GM19395 (cell line): ENCODE results near the gene CXCL14.

Source experiments
- ATAC-seq: cut with Tn5 transposase; IDR thresholded peaks from one replicate; pipeline ENCODE4 v1.9.1; 2021; ENCODE audit warnings: mild to moderate bottlenecking, moderate library complexity; ENCODE audit not compliant: unreplicated experiment

The CXCL14 gene

GRCh38 chr5:135578685-135579341 is at the start of gene CXCL14:
Gene CXCL14, minus strand, starts transcription at chr5:135578991. Its CDS starts 213 bp downstream, at chr5:135578778.
- no peak for ATAC-seq

- no peak for ATAC-seq
Measured at GRCh38 chr5:135626636-135627035, 47.8 kb upstream of the CXCL14 start.

GRCh38 chr5:135625961-135626360 is 47.2 kb upstream of the CXCL14 start:
- ATAC-seq, result no peak

GRCh38 chr5:135625486-135625885 is 46.7 kb upstream of the CXCL14 start:
- no peak for ATAC-seq

GRCh38 chr5:135625061-135625460 is 46.3 kb upstream of the CXCL14 start:
- no peak for ATAC-seq

- ATAC-seq, result no peak
Measured at GRCh38 chr5:135623186-135623715, 44.5 kb upstream of the CXCL14 start.

- ATAC-seq, result no peak
Measured at GRCh38 chr5:135615581-135616260, 36.9 kb upstream of the CXCL14 start.

GRCh38 chr5:135615171-135615570 is 36.4 kb upstream of the CXCL14 start:
- no peak for ATAC-seq

- ATAC-seq, result no peak
Measured at GRCh38 chr5:135609981-135610380, 31.2 kb upstream of the CXCL14 start.

GRCh38 chr5:135608761-135609443 is 30.1 kb upstream of the CXCL14 start:
- no peak for ATAC-seq

- no peak for ATAC-seq
Measured at GRCh38 chr5:135608361-135608760, 29.6 kb upstream of the CXCL14 start.

- no peak for ATAC-seq
Measured at GRCh38 chr5:135606431-135606830, 27.6 kb upstream of the CXCL14 start.

GRCh38 chr5:135605221-135605620 is 26.4 kb upstream of the CXCL14 start:
- ATAC-seq, result no peak

- no peak for ATAC-seq
Measured at GRCh38 chr5:135604056-135604455, 25.3 kb upstream of the CXCL14 start.

- no peak for ATAC-seq
Measured at GRCh38 chr5:135602882-135603721, 24.3 kb upstream of the CXCL14 start.

- no peak for ATAC-seq
Measured at GRCh38 chr5:135601466-135601865, 22.7 kb upstream of the CXCL14 start.

GRCh38 chr5:135600971-135601381 is 22.2 kb upstream of the CXCL14 start:
- no peak for ATAC-seq

- ATAC-seq, result no peak
Measured at GRCh38 chr5:135600152-135600570, 21.4 kb upstream of the CXCL14 start.

- ATAC-seq, result no peak
Measured at GRCh38 chr5:135599421-135600151, 20.8 kb upstream of the CXCL14 start.
